ENCODE measurements around the gene TTYH2.

DNA sequence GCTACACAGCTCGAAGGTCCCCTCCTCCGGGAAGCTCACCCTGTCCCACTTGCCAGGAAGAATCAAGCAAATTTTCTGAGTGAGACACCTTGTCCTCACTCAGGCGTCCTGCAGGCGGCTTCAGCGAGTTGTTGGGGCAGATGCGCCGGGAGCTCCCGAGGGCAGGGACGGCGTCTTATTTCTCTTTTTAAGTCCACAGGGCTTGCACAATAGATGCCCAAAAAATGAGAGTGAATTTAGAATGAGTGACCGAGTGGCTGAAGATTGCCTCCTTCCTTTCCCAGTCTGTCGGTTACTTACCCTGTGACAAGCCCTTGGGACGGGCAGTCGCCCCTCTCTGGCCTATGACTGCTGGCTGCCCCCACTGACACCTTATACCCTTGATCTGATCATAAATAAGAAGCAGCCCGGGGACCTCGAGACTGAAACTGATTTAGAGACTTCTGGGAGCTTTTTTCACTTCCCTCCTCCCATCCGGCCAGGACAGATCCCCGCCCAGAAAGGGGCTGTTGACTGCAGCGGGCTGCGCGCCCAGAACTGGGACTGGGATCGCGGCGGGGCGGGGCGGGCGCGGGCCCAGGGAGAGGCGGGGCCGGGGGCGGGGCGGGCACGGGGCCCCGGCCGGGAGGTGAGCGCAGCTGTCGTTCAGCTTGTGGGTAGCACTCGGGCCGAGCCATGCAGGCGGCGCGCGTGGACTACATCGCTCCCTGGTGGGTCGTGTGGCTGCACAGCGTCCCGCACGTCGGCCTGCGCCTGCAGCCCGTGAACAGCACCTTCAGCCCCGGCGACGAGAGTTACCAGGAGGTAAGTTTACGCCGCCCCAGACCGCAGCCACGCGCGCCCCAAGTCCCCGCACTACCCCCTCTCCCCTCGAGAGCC, at the start of gene TTYH2:
- TF ChIP-seq, protein P1, sequence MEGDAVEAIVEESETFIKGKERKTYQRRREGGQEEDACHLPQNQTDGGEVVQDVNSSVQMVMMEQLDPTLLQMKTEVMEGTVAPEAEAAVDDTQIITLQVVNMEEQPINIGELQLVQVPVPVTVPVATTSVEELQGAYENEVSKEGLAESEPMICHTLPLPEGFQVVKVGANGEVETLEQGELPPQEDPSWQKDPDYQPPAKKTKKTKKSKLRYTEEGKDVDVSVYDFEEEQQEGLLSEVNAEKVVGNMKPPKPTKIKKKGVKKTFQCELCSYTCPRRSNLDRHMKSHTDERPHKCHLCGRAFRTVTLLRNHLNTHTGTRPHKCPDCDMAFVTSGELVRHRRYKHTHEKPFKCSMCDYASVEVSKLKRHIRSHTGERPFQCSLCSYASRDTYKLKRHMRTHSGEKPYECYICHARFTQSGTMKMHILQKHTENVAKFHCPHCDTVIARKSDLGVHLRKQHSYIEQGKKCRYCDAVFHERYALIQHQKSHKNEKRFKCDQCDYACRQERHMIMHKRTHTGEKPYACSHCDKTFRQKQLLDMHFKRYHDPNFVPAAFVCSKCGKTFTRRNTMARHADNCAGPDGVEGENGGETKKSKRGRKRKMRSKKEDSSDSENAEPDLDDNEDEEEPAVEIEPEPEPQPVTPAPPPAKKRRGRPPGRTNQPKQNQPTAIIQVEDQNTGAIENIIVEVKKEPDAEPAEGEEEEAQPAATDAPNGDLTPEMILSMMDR (conservative IDR thresholded peaks at IDR 0.05) = no peak; the same call in 1 of the 2 replicates
- TF ChIP-seq ZFX (IDR thresholded peaks at IDR 0.05) = no peak

Data from C4-2B (cell line).